NCI-H1436 treated with DMSO at 0.1 percent for 48 hours (cell line): Measurements from ENCODE around the gene ZNF398.

ENCODE experiments used
- DNase-seq: peaks from one replicate; lab custom pipeline; 2025; lab: John Stamatoyannopoulos, UW

ZNF398 gene

DNA sequence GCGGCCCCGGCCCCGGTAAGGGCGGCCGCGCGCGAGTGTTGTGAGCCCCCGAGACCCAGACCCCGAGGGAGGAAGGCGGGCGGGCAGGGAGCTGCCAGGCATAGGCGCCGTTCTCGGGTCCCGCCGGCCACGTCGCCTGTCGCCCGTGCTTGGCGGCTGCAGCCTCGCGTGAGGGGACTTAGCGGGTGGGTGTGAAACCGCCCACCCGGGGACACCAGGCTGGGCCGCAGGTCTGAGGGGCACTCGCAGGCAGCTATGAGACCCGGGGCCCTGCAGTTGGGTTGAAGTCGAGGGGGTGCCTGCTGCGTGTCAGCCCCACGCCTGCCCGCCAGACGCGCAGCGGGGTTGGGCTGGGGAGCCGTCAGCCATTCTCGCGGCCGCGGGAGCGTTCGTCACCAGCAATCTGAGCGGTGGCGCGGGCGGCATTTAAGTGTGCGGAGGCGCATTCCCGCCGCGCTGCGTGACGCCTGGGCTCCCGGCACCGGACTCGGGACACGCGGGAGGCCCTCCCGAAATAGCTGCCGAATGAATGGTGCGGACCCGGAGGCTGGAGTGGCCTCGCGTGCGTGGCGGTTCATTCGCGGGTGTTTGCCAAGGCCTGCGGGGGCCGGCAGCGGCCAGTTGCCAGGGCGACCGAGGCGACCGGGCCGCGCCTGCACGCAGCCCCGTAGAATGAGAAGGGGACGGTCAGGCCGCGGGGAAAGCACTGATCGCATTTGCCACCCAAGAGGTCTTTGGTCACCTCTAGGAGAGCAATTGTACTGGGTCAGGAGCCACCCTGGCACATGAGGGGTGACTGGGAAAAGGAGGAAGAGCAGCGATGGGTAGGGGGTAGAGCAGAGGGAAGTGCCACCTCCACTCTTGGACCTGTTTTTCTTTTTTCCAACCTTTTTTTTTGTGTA is 750 bp downstream of the ZNF398 start:
- no peak for DNase-seq

- DNase-seq: no peak
Measured at GRCh38 chr7:149150981-149151380, 3.7 kb downstream of the ZNF398 start.

GRCh38 chr7:149153346-149153745 is 6.1 kb downstream of the ZNF398 start:
- DNase-seq: no peak

GRCh38 chr7:149154056-149154455 is 6.8 kb downstream of the ZNF398 start:
- DNase-seq: no peak

DNA sequence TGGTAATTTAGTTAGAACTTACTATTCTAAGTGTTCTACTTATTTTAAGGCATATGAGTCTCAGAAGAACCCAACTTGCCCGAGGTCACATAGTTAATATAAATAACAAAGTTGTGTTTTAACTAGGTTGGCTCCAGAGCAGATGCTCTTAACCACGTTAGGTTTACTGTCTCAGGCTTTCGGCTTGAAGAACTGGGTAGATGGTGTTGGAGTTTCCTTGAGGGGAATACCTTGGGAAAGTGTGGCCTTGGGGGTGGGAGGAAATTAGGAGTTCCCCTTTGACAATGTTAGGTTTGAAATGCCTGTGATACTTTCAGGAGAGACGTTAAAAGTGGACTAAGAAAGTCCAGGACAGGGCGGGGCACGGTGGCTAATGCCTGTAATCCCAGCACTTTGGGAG is 9.6 kb downstream of the ZNF398 start:
- no peak for DNase-seq

DNA sequence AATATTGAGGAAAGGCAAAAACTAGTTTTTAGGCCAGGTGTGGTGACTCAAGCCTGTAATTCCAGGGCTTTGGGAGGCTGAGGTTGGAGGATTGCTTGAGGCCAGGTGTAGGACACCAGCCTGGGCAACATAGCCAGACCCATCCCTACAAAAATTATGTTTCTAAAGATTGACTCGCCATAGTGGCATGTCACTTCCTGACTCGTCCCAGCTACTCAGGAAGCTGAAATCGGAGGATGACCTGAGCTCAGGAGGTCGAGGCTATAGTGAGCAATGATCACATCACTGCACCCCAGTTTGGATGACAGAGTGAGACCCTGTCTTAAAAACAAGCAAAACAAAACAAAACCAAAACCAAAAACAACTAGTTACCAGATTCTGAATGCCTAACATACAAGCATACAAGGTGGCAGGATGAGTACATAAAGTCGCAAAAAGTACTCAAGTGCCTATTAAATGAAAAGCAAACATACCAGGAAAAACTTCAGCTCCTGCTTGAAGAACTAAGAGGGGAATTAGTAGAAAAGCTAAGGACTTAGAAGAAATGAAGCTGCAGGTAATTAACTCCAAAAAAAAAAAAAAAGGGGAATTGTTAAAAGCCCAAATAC is 14.1 kb downstream of the ZNF398 start:
- no peak for DNase-seq

GRCh38 chr7:149166142-149166541 is 18.9 kb downstream of the ZNF398 start:
- DNase-seq: no peak

DNA sequence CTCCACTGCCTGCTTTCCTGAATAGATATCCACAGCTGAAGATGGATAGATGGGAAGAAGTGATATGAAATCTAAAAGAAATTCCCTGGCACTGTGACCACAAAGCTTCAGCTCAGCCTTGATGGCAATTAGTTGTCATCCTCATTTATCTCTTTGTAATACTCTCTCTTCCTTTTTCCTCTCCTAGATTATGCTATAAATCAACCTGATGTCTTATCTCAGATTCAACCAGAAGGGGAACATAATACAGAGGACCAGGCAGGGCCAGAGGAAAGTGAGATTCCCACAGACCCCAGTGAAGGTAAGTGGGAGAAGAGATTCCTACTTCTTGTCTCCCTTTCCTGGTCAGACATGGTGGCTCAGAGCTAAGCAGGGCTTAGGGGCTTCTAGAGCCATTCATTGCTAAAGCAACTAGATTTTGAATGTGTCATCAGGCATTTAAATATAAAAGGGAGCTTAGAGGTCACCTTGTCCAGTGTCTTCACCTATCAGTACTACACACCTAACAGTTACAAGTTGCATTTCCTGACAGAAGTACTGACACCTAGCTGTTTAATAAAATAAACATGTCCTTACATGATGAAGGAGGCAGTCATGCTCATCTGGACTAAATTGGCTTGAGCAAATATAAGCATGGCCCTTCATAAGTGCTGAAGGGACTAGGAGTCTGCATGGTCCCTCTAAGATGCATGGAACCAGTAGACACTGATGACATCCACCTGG is 19.5 kb downstream of the ZNF398 start:
- no peak for DNase-seq

DNA sequence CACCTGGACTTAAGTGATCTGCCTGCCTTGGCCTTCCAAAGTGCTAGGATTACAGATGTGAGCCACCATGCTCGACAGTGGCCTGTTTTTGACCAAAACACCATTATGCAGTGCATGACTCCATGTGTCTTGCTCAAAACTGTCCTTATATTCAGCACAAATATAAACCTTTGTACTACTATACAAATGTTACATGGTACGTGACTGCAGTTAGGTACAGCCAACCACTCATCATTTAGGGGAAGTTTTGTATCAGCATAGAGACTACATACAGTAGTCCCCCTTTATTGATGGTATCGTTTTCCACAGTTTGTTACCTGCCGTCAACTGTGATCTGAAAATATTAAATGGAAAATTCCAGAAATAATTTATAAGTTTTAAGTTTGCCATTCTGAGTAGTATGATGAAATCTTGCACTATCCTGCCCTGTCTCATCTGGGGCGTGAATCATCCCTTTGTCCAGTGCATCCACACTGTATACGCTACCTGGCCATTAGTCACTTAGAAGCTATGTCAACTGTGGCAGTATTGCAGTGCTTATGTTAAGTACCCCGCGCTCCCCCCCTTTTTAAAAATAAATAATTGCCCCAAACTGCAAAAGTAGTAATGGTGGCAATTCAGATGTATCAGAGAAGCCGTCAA is 24.8 kb downstream of the ZNF398 start:
- DNase-seq: no peak

GRCh38 chr7:149172534-149172920 is 25.3 kb downstream of the ZNF398 start:
- no peak for DNase-seq

GRCh38 chr7:149175150-149175549 is 27.9 kb downstream of the ZNF398 start:
- DNase-seq: no peak

GRCh38 chr7:149179241-149179640 is 32.0 kb downstream of the ZNF398 start:
- no peak for DNase-seq

GRCh38 chr7:149180722-149181449 is 33.6 kb downstream of the ZNF398 start:
- no peak for DNase-seq

DNA sequence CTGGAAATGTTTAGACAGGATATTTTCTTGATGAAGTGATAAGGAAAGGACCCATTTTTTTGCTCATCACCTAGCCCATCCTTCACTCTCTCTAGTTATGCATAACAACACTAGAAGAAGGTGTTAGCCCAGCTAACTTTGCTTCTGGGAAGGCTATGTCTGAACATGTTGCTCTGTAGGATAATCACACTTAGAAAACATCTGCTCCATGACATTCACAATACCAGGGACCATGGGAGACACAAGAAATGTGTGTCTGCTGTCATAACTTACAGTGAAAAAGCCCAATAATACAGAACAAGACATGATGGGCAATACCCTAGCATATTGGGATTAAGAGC is 34.2 kb downstream of the ZNF398 start:
- DNase-seq: no peak

DNA sequence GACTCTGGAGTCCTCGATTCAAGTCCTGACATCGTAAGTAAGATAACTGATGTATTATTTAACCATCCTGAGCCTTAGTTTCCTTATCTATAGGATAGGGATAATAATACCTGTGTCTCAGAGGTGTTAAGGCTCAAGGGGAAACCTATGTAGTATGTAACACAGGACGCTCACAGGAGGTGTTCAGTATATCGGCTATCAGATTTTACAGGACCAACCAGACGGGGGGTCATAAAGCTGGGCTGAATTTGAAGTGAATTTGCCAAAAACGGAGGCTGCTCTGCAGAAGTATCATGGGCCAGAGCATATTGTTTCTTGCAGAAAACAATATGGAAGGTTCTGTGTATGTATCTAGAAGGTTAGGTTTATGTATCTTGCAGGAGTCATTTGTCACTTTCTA is 37.0 kb downstream of the ZNF398 start:
- no peak for DNase-seq

GRCh38 chr7:149188213-149188612 is 41.0 kb downstream of the ZNF398 start:
- DNase-seq: no peak

DNA sequence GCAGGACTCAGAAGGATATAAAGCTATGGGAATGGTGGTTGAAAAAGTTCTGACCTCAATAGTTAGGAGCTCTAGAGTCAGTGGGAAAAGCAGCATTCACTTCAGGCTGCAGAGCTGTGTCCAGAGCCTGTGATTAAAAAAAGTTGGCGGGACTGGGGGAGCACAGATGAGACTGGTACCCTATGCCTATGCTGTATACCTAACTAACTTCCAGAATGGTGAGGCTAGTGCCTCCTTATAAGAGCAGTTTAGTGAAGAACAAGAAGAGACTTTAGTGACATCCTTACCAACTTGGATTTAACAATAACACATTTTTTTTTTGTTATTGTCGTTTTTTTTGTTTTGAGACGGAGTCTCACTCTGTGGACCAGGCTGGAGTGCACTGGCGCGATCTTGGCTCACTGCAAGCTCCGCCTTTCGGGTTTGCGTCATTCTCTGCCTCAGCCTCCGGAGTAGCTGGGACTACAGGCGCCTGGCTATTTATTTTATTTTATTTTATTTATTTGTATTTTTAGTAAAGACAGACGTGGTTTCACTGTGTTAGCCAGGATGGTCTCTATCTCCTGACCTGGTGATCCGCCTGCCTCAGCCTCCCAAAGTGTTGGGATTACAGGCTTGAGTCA is 41.5 kb downstream of the ZNF398 start:
- DNase-seq: no peak

DNA sequence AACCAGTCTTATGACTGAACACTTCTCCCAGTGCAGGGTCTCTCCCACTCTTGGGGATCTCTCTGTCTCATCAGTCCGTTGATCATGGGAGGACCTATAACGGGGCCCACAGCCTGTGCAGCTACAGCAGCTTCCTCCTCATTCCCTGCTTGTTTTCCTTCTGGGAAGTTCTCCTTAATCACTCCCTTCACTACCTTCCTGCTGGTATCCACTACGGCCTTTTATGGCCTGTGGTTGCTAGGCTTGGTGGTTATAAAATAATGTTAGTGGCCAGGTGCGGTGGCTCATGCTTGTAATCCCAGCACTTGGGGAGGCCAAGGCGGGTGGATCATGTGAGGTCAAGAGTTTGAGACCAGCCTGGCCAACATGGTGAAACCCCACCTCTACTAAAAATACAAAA is 44.6 kb downstream of the ZNF398 start:
- DNase-seq: no peak

GRCh38 chr7:149194799-149195179 is 47.5 kb downstream of the ZNF398 start:
- DNase-seq: no peak

GRCh38 chr7:149195180-149196150 is 48.2 kb downstream of the ZNF398 start, which contains the start of gene ZNF282:
TSS of gene ZNF282 (plus strand) at chr7:149195546. CDS start at chr7:149195590, 44 bp downstream.
- peak; percentile 66 for DNase-seq
